Muscle of back (tissue), 11 donors: ENCODE measurements around the gene HEPHL1. TPM values are rescaled to one million over a fixed set of nuclear protein-coding genes. Genes with fewer than 3 reads are reported as not detected.
"Not testable (repeated sequence)": the region's sequence is repeated elsewhere in the genome, so short reads cannot be mapped to it uniquely, and the experiment has no call there.

Experiments used
- DNase-seq, 3 donors: peaks; one replicate each; pipeline versions ENCODE4 v3.0.0 to v3.0.0-alpha.2; 2013
- polyA plus RNA-seq, 10 donors: library from polyadenylated mRNA; unstranded; fragments of 120-200 nt; gene quantifications; one replicate each; pipeline ENCODE4 v1.2.1, GENCODE V29; 2013; ENCODE audit not compliant: insufficient read length in 10 of 10

HEPHL1 gene
- polyA plus RNA-seq, 10 donors, result 0.03 to 0.05 (median 0.04) TPM; not detected in 5

GRCh38 chr11:94077552-94078293, 56.6 kb downstream of the HEPHL1 start:
- no peak for DNase-seq

- DNase-seq, result no peak
Measured at GRCh38 chr11:94084164-94084563, 63.0 kb downstream of the HEPHL1 start.

GRCh38 chr11:94088906-94089305, 67.8 kb downstream of the HEPHL1 start:
- no peak for DNase-seq

GRCh38 chr11:94089341-94089740, 68.2 kb downstream of the HEPHL1 start:
- peak in 1 of 3 donors; percentile 1 for DNase-seq

GRCh38 chr11:94090401-94090800, 69.2 kb downstream of the HEPHL1 start:
- no peak for DNase-seq

GRCh38 chr11:94091091-94091490, 69.9 kb downstream of the HEPHL1 start:
- DNase-seq, result no peak

- no peak for DNase-seq
Measured at GRCh38 chr11:94100253-94100652, 79.1 kb downstream of the HEPHL1 start.

- DNase-seq, result no peak
Measured at GRCh38 chr11:94103471-94103870, 82.3 kb downstream of the HEPHL1 start.

- DNase-seq, result no peak
Measured at GRCh38 chr11:94104734-94105133, 83.6 kb downstream of the HEPHL1 start.

- no peak for DNase-seq
Measured at GRCh38 chr11:94106716-94107115, 85.6 kb downstream of the HEPHL1 start.

- DNase-seq, result no peak
Measured at GRCh38 chr11:94107363-94107762, 86.2 kb downstream of the HEPHL1 start.

GRCh38 chr11:94111241-94111640, 90.1 kb downstream of the HEPHL1 start:
- no peak for DNase-seq

GRCh38 chr11:94111660-94112059, 90.5 kb downstream of the HEPHL1 start:
- DNase-seq, result no peak

- no peak for DNase-seq
Measured at GRCh38 chr11:94112206-94112953, 91.2 kb downstream of the HEPHL1 start.

GRCh38 chr11:94117197-94117574, 96.0 kb downstream of the HEPHL1 start:
- DNase-seq, result no peak

- no peak for DNase-seq
Measured at GRCh38 chr11:94117871-94118270, 96.7 kb downstream of the HEPHL1 start.

- DNase-seq, result not testable (repeated sequence)
Measured at GRCh38 chr11:94119676-94120075, 98.5 kb downstream of the HEPHL1 start.

- not testable (repeated sequence) for DNase-seq
Measured at GRCh38 chr11:94120516-94120915, 99.4 kb downstream of the HEPHL1 start.

- DNase-seq, result no peak
Measured at GRCh38 chr11:94120946-94121345, 99.8 kb downstream of the HEPHL1 start.

GRCh38 chr11:94125407-94126115, 104.4 kb downstream of the HEPHL1 start:
- peak in 1 of 3 donors; percentile 43 for DNase-seq

GRCh38 chr11:94127638-94128037, 106.5 kb downstream of the HEPHL1 start:
- no peak for DNase-seq

- no peak for DNase-seq
Measured at GRCh38 chr11:94128291-94128745, 107.2 kb downstream of the HEPHL1 start.
